ENCODE results near the gene GPATCH4.
"Not testable (repeated sequence)": the region's sequence is repeated elsewhere in the genome, so short reads cannot be mapped to it uniquely, and the experiment has no call there.

Gene GPATCH4

DNA sequence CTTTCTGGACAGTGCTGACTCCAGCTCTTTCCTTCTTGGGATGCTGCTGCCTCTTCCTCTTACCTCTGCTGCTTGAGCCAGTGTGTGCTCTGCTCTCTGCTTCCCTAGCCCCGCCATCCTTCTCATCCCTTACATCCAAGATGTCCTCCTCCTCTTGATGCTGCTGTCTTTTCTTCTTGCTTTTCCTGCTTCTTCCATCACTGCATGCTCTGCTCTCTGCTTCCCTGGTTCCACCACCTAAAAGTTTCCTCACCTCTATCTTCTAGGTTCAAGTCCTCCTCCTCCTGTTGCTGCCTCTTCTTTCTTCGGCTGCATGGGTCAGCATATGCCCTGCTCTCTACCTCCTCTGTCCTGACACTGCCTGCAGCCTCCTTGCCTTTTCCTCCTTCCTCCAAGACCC is 6.3 kb downstream of the GPATCH4 start:
- no peak for DNase-seq

DNA sequence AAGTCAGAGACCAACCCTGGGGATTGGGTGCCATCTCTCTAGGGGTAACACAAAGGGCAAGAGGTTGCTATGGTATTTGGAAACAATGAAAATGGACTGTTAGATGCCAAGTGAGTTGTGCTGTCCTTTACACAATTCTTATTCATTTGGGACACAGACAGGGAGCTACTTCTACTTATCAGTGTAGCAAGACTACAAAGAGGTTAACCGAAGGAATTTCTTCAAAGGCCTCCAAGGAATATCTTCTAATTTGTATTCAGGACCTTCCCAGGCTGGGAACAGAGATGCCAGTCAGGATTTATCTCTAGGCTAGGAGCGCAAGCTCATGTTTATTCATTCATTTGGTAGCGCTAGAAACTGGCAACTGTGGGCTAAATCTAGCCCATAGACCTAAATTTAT is 7.1 kb downstream of the GPATCH4 start:
- no peak for DNase-seq

DNA sequence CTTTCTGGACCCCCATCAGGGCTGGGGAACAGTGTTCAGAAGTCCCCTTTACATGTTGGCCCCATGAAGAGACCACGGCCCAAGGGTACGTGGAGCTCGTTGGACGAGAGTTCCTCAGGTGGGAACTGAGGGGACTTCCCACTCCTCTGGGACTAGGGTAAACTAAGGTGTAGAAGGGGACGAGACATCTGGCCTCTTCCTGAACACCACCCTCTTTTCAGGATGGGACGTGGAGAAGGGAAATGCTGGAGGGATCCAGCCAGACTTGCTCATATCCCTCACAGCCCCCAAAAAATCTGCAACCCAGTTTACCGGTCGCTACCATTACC is 7.7 kb downstream of the GPATCH4 start:
- DNase-seq = no peak

DNA sequence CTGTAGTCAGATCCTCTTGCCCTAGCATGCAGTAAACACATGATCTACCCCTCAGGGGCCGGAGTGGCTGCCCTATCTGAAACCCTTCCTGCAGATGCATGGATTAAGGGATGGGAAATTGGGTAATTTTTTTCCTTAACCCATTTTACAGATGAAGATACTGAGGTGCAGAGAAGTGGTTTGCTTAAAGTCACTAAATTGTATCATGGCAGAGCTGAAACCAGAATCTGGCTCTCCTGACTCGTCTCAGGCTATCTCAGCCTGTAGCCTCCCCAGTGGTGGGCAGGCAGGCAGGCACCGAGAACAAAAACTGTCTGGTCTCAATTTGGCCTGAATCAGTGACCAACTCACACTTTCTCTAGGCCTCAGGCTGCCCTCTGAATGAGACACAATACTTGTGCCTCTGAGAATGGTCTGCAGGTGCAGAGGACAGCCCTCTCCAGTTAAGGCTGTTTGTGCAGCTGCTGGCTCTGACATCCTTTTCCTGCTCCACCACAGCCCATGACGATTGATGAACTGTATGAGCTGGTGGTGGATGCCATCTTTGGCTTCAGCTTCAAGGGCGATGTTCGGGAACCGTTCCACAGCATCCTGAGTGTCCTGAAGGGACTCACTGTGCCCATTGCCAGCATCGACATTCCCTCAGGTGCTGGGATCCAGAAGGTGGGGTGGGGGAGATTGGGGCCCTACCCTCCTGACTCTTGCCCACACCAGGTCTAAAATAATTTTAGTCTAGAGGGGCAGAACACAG is 8.2 kb downstream of the GPATCH4 start:
- peak; percentile 29 for DNase-seq

DNA sequence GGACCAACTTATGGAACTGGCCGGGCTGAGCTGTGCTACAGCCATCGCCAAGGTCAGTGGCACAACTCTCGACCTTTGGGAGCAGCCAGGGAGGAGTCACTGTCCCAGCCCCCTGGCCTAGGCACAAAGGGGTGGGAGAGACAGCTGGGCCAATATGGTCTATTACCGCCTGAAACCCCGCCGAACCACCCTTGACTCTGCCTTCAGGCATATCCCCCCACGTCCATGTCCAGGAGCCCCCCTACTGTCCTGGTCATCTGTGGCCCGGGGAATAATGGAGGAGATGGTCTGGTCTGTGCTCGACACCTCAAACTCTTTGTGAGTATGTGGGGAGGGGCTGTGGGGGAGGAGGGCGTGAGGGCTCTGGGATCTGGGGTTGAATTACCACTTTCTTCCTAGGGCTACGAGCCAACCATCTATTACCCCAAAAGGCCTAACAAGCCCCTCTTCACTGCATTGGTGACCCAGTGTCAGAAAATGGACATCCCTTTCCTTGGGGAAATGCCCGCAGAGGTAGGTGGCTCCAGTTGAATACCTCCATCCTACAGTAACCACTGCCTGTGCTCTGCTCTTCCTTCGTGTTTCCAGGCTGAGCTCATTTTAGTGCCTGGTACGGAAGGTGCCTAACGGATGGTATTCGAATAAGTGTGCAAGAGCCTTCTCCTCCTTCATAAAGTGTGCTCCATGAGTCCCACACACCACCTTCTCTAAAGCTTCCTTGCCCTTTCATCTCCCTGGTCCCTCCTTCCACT is 8.9 kb downstream of the GPATCH4 start:
- no peak for DNase-seq

DNA sequence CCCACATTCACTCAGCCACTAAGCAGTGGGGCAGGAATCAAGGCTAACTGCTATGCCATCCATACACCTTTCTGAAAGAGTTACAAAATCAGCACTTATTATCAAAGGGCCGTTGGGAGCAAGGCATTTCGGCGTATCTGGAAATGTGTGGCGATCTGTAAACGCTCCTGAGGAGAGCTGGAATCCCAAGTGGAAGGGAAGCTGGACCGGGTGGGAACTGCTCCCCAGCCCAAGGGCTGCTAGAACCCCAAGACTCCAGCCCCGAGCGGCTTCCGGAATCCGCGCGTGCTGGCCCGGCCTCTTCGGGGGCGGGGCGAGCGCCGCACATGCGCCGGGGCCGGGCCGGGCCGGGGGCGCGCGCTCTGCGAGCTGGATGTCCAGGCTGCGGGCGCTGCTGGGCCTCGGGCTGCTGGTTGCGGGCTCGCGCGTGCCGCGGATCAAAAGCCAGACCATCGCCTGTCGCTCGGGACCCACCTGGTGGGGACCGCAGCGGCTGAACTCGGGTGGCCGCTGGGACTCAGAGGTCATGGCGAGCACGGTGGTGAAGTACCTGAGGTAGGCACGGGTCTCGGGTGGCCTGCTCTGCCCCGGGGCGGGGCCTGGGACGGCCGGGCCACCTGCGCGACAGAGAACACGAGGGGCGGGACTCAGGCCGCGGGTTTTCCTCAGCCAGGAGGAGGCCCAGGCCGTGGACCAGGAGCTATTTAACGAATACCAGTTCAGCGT is 9.7 kb downstream of the GPATCH4 start, which contains the start of gene NAXE:
Gene NAXE (plus strand): TSS at position 345 of the 726 bp plus-strand sequence. CDS start 29 bp downstream, at position 374.
- DNase-seq = peak; percentile 88

DNA sequence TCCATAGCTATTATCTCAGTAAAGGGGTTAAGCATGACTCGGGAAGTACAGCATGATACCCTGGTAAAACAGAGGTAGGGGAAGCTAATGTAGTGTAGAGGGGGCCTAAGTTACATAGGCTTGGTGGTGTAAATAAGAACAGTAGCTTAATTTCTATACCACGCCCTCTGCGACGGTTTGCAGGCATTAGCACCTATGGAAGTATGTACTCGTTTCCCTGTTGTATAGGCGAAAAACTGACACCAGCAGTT is 10.2 kb downstream of the GPATCH4 start:
- no peak for DNase-seq

DNA sequence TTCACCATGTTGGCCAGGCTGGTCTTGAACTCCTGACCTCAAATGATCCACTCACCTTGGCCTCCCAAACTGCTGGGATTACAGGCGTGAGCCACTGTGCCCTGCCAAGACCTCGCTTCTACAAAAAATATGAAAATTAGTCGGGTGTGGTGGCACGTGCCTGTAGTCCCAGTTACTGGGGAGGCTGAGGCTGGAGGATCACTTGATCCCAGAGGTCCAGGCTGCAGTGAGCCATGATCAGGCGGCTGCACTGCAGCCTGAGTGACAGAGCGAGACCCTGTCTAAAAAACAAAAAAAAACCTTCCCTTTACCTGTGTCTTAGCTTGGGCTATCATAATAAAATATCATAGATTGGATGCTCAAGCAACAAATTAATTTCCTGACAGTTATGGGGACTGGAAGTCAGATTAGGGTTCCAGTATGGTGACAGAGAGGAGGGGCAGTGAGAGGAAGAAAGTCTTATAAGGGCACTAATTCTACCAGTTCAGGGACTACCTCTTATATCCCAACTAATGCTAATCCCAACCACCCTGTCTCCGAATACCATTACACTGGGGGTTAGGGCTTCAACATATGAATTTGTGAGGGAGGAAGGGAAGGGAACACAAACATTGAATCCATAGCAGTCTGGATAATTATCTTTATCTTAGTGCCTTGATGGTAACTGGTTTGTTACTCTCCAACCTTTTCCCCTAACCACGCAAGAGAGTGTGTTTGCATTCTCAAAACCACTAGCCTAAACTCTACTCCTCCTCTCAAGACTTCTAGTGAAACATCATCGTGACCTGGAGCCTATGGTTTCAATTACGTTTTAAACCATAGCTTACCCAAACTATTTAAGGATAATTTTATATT is 10.7 kb downstream of the GPATCH4 start:
- DNase-seq = no peak

DNA sequence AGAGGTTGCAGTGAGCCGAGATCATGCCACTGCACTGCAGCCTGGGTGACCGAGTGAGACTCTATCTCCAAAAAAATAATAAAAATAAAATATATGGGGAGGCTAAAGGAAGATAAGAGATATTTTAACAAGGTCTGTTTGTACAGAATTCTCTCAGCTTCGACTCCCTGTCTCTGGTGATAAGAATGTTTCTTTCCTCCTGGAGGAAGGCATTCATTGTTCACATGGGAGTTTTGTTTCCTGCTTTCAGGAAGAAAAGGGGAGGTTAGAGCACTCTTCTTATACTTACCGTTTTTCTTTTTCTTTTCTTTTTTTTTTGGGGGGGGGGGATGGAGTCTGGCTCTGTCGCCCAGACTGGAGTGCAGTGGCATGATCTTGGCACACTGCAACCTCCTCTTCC is 11.7 kb downstream of the GPATCH4 start:
- no peak for DNase-seq

DNA sequence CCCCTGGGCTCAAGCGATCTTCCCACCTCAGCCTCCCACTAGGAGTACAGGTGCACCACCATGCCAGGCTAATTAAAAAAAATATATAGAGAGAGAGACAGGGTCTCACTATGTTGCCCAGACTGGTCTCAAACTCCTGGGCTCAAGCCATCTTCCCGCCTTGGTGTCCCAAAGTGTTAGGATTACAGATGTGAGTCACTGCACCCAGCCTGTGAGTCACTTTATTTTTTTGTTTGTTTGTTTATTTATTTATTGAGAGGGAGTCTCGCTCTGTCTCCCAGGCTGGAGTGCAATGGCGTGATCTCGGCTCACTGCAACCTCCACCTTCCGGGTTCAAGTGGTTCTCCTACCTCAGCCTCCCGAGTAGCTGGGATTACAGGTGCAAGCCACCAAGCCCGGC is 13.4 kb downstream of the GPATCH4 start:
- DNase-seq = not testable (repeated sequence)

DNA sequence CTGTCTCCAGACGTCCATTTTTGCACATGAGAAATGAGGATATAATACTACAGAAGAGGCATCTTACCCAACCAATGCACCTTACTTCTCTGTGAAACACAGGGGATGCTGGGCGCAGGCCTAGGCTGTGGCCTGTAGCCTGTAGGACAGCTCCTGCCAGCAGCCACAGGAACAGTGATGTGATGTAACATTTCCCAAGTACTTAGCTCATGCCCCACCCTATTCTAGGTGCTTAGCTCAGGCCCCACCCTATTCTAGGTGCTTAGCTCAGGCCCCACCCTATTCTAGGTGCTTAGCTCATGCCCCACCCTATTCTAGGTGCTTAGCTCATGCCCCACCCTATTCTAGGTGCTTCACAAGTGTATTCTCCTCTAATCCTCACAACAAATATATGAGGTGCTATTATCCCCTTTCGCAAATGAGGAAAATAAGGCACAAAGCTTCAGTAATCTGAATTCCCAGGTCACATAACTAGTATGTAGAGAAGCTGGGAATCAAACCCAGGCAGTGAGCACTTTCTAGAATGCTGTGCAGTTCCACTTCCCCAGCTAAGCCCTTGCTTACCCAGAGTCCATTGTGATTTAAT is 14.3 kb downstream of the GPATCH4 start:
- no peak for DNase-seq

DNA sequence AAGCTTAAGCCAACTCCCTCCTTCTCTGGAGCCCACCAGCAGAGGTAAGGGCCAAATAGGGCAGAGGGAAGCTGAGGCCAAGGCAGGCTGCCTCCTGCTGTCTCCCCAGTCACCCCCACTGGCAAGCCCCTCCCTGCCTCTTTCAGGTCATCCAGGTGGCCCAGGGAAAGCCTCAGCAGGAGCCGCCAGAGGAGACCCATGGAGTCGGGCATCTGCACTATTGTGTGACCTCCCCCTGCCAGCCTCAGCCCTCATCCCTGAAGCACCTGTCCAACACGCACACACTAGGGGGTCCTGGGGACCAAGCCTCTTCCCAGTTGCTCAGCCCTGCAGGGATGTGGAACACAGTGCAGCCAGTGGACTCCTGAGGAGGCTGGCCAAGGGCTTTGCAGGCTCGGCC is 15.0 kb downstream of the GPATCH4 start:
- DNase-seq = no peak

DNA sequence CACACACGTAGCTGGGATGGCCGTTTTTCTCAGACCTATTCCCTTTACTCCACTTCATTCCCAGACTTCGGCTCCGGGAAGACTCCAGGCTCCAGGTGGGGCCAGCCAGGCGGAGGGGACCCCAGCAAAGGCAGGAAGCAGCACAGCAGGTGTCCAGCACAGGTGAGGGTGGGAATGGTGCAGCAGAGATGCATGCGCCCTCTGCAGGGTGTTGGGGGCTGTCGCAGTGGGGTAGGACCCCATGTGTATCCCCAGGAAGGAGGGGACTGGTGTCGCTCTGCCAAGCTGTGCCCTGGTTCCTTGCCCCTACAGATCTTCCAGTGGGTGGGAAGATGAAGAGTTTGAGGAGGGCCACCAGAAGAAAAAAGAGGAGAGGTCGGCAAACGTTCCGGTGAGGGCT is 16.5 kb downstream of the GPATCH4 start:
- peak; percentile 60 for DNase-seq

DNA sequence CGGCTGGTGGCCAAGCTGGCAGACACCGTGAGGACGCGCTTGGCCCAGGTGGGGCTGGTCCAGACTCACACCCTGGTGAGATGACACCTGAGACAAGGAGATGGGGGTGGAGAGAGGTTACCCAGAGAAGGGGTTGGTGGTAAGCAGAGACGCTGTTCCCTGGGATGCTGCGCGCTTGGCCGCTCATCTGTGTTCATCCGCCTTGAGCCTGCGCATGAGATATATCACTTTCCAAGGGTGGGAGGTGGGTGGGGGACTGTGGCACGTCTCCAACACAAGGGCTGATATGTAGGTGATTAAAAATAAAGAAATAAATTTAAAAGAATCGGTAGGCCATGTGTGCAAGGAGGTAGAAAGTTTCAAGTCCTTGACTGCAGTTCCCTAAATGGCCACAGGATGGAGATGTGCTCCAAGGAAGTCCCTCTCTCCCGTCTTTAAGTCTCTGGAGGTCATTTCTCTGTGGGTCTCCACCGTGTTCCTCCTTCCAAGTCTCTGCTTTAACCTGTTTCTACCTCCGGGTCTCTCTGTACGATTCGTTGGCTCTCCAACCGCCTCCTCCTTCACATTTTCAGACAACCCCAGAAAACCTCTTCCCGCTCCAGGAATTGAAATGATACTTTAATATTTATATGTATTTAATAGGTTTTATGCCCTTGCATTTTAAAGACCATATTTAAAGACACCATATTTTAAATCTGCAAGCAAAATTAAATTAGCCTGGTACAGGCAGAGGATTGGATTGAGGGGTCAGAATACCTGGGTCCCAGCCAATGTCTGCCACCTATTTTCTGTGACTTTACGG is 17.3 kb downstream of the GPATCH4 start:
- peak; percentile 88 for DNase-seq

DNA sequence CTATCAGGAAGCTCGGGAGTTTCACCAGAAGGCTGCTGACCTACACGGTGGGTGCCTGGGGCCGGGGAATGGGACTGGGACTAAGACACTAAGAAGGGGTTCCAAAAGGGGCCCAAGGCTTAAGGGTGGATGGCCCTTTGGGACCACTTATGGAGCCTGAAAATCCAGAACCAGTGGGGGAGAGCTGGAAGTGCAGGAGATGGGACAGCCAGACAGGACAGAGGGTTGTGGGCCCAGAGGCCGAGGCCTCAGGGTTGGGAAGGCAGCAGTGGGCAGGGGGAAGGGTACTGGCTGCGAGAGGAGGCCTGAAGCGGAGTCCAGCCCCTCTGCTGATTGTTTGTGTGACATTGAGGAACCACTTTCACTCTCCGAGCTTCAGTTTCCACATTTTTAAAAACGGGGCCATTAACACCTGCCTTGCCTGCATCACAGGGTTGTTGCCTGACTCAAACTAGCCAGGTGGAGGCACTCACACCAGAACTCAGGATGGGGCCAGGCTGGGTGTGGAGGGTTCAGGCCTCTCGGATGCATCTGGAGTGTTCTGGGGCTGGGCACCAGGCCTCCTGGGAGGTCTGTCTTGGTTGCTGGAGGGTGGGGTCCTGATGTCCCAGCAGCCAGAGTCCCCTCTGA is 18.8 kb downstream of the GPATCH4 start:
- DNase-seq = no peak

DNA sequence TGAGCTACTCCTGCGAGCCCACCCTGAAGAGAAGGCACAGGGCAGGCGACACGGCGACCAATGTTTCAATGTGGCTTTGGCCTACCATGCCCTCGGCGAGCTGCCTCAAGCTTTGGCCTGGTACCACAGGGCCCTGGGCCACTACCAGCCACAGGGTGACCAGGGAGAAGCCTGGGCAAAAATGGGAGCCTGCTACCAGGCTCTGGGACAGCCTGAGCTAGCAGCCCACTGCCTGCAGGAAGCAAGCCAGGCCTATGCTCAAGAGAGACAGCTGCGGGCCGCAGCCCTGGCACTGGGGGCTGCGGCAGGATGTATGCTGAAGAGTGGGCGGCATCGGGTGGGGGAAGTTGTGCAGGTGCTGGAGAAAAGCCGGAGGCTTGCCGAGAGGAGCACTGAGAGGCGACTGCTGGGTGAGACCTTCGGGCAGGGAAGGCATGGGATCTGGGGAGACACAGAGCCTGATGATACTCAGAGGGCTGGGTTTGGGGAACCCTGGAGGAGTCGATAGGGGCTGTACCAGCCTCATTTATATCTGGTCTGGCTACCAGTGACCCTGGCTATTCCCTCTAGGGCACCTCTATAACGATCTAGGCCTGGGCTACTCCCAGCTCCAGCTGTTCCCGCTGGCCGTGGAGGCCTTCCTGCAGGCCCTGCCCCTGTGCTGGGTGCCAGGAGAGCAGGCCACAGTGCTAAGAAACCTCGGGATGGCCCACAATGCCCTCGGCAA is 19.5 kb downstream of the GPATCH4 start:
- no peak for DNase-seq

DNA sequence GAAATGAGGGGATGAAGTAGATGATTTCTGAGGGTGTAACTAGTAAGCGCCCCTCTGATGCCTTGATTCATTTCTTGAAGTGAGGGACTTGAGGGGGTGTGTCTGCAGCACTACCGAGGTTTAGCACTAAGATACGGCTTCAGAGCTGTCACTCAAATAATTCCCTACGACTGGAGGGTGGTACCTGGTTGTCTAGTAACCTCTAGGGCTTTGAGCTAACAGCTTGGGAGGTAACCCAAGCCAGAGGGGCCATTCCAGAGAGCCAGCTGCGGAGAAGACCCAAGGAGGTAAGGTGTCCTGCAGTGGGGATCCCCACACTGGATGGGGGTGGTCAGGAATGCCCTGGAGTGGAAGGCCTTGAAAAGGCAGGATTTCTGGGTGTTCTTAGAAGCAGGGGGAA is 21.8 kb downstream of the GPATCH4 start, which contains the start of gene TTC24:
Gene TTC24 (plus strand): TSS at position 252 of the 400 bp plus-strand sequence. CDS start 1,642 bp downstream, outside the sequence.
- DNase-seq = no peak

DNA sequence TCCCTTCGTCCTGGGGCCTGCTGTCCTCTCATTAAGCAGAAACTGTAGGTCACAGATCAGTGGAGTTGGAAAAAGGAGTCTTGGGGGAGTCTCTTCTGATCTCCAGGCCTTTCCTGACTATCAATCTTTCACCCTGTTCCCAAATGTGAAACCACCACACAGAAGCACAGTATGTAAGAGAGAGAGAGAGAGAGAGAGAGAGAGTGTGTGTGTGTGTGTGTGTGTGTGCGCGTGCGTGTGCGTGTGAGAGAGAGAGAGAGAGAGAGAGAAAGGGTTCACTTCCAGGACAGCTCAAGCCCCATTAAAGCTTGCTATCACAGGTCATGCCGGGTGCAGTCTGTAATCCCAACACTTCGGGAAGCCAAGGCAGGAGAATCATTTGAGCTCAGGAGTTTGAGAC is 23.2 kb downstream of the GPATCH4 start:
- no peak for DNase-seq

DNA sequence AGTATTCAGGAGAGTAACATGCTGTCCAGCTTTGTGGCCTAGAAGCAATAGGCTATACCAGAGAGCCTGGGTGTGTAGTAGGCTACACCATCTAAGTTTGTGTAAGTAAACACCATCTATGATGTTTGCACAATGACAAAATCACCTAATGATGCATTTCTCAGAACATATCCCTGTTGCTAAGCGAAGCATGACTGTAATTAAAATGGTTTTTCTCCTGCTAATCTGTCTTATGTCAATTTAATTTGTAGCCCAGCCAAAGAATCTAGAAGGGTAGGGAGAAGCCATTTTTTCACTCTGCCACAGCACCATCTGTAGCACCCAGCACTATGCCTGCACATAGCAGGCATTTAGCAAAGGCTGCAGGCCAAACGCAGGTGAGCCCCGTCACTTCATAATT is 23.7 kb downstream of the GPATCH4 start:
- no peak for DNase-seq

DNA sequence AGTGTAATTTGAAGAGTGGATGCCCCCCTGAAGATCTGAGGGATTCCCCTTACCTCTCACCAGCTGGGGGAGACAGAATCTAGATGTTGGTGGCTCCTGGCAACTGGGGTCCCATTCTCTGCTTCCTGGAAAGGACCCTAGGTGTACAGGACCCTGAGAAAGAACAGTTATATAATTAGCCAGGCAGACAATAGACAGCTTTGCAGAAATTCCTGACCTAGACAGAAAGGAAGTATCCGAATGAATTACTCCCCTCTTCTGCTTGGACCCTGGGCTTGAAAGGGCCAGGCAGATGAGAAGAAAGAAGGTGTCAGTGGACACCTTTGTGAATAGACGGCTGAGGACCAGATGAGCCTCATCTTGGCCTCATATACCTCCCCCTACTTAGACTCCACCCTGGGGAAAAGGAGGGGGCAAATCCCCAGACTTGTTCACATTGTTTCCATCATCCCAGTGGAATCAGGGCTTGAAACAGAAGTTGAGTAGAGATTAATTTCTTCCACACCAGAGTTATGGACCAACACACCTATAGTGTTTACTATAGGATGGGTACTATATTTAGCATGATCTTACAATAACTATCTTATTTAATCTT is 27.1 kb downstream of the GPATCH4 start:
- DNase-seq = no peak

All from RPMI8226 (cell line).